Breast epithelium (tissue), 4 donors: ENCODE results near the gene ADAM12. TPM values are rescaled to one million over a fixed set of nuclear protein-coding genes. Genes with fewer than 3 reads are reported as not detected.

Experiments
- DNase-seq, 2 donors: peaks; one replicate each; pipeline ENCODE4 v3.0.0-alpha.2; 2019; ENCODE audit warnings: low spot score in 2 of 2
- H3K27ac ChIP-seq, 2 donors: fragments of 200-600 bp; sonication (generic) in 1 of 2; one replicate each; pipeline ENCODE4 v1.5.1; 2016 to 2019; ENCODE audit warnings: mild to moderate bottlenecking in 1 of 2
- H3K27me3 ChIP-seq, 2 donors: fragments of 200-600 bp; sonication (generic) in 1 of 2; one replicate each; pipeline versions ENCODE4 v1.5.1 to v1.6.0; 2017 to 2019; ENCODE audit warnings: control low read depth in 1 of 2, mild to moderate bottlenecking in 1 of 2
- H3K36me3 ChIP-seq: fragments of 200-600 bp; one replicate; pipeline ENCODE4 v1.5.1; 2019
- H3K4me1 ChIP-seq, 2 donors: fragments of 200-600 bp; sonication (generic); one replicate each; pipeline ENCODE4 v1.5.1; 2016 to 2019; ENCODE audit warnings: control low read depth in 1 of 2
- H3K4me3 ChIP-seq, 3 donors: fragments of 200-600 bp; sonication (generic); 1 replicate in 2 of 3; 2 replicates in 1 of 3; pipeline ENCODE4 v1.5.1; 2016 to 2019; ENCODE audit warnings: mild to moderate bottlenecking in 3 of 3, moderate library complexity in 2 of 3
- H3K9me3 ChIP-seq, 2 donors: fragments of 200-600 bp; sonication (generic) in 1 of 2; one replicate each; pipeline ENCODE4 v1.5.1; 2016 to 2019; ENCODE audit warnings: control low read depth in 1 of 2
- POLR2A ChIP-seq: fragments of 450-650 bp; IDR thresholded peaks from one replicate; pipeline ENCODE4 v1.6.1; 2016; ENCODE audit warnings: antibody characterized with exemption, mild to moderate bottlenecking, moderate library complexity
- POLR2AphosphoS5 ChIP-seq, 3 donors: sonication (generic); formaldehyde crosslinking; IDR thresholded peaks; one replicate each; pipeline ENCODE4 v1.6.1; 2017; ENCODE audit warnings: antibody characterized with exemption in 3 of 3
- intact Hi-C: fragments of 100-400 bp; cut with DNase I; formaldehyde crosslinking; loops from one replicate; pipeline ENCODE4 v1.15.1; 2023; ENCODE audit warnings: low total_unique reads
- total RNA-seq, 3 donors: library from RNA; depleted of rRNA; stranded (reverse); fragments of >200 nt; gene quantifications; one replicate each; pipeline ENCODE4 v1.1.0, GENCODE V29; 2016
- TF ChIP-seq, protein P1 (sequence below), 3 donors: fragments of 450-650 bp; IDR thresholded peaks; one replicate each; pipeline ENCODE4 v1.5.1; 2016 to 2017; ENCODE audit warnings: antibody characterized with exemption in 3 of 3, mild to moderate bottlenecking in 3 of 3, moderate library complexity in 3 of 3

Gene ADAM12
- total RNA-seq, 3 donors from 2014 or later, result 8.6 to 16.4 (median 13.9) TPM

DNA sequence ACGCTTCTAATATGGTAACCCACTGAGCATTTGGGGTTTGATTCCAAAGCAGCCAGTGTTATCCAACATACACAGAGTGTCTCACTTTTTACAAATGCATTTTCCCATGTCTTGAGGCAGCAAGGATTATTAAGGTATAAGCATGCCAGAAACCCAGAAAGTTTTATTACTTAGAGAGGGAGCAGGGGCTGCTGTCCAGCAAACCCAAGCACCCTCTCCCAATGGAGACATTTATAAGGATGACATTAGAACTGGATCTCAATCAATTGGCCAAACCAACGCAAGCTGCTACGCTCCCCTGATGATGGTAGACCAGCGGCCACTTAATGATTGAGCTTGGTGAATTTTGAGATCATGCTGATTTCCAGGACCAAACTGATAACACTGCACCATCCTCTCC lies 315.7 kb downstream of the ADAM12 start:
- Histone ChIP-seq H3K4me3 (no peak overlapping the region), H3K9me3 (peaks cover 0 to 5% of the 10 kb centered on the region in 2 donors), H3K4me1 (no peaks in the 10 kb centered on the region), H3K36me3 (no peaks in the 10 kb centered on the region), H3K27ac (no peak overlapping the region), H3K27me3 (no peaks in the 10 kb centered on the region)
- TF ChIP-seq POLR2A, result no peak
- TF ChIP-seq, protein P1, sequence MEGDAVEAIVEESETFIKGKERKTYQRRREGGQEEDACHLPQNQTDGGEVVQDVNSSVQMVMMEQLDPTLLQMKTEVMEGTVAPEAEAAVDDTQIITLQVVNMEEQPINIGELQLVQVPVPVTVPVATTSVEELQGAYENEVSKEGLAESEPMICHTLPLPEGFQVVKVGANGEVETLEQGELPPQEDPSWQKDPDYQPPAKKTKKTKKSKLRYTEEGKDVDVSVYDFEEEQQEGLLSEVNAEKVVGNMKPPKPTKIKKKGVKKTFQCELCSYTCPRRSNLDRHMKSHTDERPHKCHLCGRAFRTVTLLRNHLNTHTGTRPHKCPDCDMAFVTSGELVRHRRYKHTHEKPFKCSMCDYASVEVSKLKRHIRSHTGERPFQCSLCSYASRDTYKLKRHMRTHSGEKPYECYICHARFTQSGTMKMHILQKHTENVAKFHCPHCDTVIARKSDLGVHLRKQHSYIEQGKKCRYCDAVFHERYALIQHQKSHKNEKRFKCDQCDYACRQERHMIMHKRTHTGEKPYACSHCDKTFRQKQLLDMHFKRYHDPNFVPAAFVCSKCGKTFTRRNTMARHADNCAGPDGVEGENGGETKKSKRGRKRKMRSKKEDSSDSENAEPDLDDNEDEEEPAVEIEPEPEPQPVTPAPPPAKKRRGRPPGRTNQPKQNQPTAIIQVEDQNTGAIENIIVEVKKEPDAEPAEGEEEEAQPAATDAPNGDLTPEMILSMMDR (IDR thresholded peaks at IDR 0.05), result no peak
- TF ChIP-seq POLR2AphosphoS5 (IDR thresholded peaks at IDR 0.05), result no peak
- intact Hi-C loops, result no loop called here
- no peak for DNase-seq

DNA sequence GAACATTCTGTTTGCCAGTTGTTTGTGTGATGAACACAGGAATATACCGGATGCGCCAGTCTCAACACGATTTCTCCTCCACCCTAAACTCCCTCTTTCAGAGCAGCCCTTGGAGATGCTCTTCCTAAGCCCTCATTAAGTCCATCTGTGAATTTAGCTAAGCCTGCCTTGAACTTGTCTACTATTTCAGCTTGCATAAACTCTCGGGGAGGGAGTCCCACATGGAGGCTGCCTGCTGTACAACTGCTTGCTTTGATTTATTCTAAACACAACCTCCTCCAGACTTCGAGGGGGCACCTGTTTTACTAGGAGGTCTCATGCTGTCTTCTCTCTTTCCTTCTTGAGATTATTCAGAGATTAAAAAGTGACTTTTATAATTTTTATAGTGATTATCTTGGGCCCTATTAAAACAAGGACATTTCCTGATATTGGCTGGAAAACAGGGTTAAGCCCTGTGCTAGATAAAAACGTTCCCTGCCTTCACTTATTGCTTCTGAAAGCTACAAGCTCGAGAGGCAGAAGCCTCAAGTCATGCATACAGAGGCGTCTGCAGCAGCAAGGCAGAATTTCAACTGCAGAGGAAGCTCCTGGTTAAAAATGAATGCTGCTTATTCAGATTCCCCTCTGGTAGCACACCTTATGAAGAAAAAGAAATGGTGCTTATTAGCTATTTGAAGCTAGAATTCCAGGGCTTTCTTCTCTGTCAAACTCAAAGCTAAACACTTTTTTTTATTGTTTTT lies 317.6 kb downstream of the ADAM12 start:
- Histone ChIP-seq H3K4me1 (no peaks in the 10 kb centered on the region), H3K27ac (no peak overlapping the region), H3K36me3 (no peaks in the 10 kb centered on the region), H3K27me3 (no peaks in the 10 kb centered on the region), H3K9me3 (no peaks in the 10 kb centered on the region), H3K4me3 (no peak overlapping the region)
- TF ChIP-seq POLR2AphosphoS5 (IDR thresholded peaks at IDR 0.05), result no peak
- TF ChIP-seq POLR2A, result no peak
- TF ChIP-seq, protein P1 (IDR thresholded peaks at IDR 0.05), result no peak
- intact Hi-C loops, result no loop called here
- DNase-seq, result no peak

DNA sequence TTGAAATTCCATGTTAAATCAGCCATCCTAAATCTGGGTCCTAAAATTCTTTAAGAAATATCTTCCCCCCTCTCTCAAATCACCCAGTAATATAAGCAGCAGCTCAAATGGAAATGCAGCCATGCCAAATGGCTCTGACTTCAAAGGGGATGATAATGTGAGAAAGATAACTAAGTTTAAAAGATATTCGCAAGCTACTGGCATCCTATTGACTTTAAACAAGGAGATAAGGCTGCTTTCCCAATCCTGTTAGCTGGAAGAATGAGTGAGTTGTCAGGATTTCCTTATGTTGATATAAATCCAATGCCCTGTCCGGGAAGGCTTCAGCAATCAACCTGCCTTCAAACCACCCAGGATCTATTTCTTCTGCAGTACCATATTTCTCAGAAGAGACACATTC lies 320.0 kb downstream of the ADAM12 start:
- intact Hi-C loops, result no loop called here
- Histone ChIP-seq H3K27ac (no peak overlapping the region), H3K27me3 (no peaks in the 10 kb centered on the region), H3K4me1 (no peaks in the 10 kb centered on the region), H3K9me3 (no peaks in the 10 kb centered on the region), H3K4me3 (no peak overlapping the region), H3K36me3 (no peaks in the 10 kb centered on the region)
- DNase-seq, result no peak
- TF ChIP-seq, protein P1 (IDR thresholded peaks at IDR 0.05), result no peak
- TF ChIP-seq POLR2AphosphoS5 (IDR thresholded peaks at IDR 0.05), result no peak
- no peak for TF ChIP-seq POLR2A

DNA sequence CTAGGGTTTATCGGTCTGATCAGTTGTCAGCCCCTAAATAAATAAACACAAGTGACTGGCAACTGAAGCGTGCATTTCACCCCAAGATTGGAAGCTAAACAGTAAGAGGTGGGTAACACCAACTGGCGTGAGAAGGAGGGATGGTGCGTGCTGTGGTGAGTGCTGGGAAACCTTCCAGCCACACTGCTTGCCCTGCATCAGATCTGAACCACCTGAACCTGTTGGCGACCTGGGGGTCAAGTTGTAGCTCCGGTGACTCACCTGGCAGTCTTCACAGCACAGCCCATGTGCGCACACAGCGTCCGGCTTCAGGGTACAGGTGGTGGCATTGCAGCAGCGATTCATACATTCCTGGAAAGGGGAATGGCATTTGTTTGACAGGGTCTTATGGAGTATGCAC lies 321.8 kb downstream of the ADAM12 start:
- H3K4me3 ChIP-seq, result no peak overlapping the region
- H3K4me1 ChIP-seq, result no peaks in the 10 kb centered on the region
- no peaks in the 10 kb centered on the region for H3K27me3 ChIP-seq
- H3K27ac ChIP-seq, result no peak overlapping the region
- DNase-seq, result no peak
- TF ChIP-seq, protein P1 (IDR thresholded peaks at IDR 0.05), result no peak
- no peak for TF ChIP-seq POLR2AphosphoS5 (IDR thresholded peaks at IDR 0.05)
- TF ChIP-seq POLR2A, result no peak
- no peaks in the 10 kb centered on the region for H3K36me3 ChIP-seq
- intact Hi-C loops, result no loop called here
- no peaks in the 10 kb centered on the region for H3K9me3 ChIP-seq

DNA sequence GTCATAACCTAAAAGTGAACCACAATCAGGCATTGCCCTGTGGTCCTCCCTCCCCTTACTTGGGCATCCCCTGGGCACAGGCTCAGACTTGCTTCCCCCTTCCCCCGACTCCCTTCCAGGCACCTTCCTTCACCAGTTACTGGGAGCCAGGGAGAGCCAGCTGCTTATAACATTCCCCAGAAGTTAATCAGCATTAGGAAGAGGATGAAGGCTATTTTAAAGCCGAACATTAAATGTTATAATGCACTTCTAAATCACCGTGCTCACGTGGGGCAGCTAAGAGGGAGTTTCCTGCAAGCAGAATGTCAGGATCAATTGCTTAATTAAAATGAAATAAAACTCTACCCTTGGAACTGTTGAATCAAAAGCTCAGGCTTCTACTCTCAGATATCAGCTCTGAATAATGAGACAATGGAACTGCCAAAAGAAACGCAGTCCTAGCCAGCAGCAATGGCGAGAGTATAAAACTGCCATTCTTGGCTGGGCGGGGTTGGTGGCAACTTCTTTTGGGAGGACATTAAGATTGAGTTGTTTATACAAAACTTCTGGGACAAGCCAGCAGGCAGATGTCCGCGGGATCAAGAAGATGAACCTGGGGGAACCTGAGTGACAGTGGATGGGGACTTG lies 322.4 kb downstream of the ADAM12 start:
- no peaks in the 10 kb centered on the region for H3K9me3 ChIP-seq
- H3K4me1 ChIP-seq, result no peaks in the 10 kb centered on the region
- TF ChIP-seq POLR2A (no peak), POLR2AphosphoS5 (IDR thresholded peaks at IDR 0.05) (no peak)
- TF ChIP-seq, protein P1 (IDR thresholded peaks at IDR 0.05), result no peak
- no peak overlapping the region for H3K4me3 ChIP-seq
- H3K27me3 ChIP-seq, result no peaks in the 10 kb centered on the region
- no peaks in the 10 kb centered on the region for H3K36me3 ChIP-seq
- intact Hi-C loops, result no loop called here
- DNase-seq, result no peak
- no peak overlapping the region for H3K27ac ChIP-seq
